Adrenal gland (tissue), 12 donors: ENCODE results near the gene PTPN6. TPM values are rescaled to one million over a fixed set of nuclear protein-coding genes. Genes with fewer than 3 reads are reported as not detected.

Source experiments
- DNase-seq, 7 donors: peaks; one replicate each; pipeline ENCODE4 v3.0.0-alpha.2; 2019 to 2020
- H3K27ac ChIP-seq, 5 donors: fragments of 200-600 bp; sonication (generic) in 4 of 5; 1 replicate in 3 of 5; 2 replicates in 2 of 5; pipeline versions ENCODE4 v1.5.1 to v1.8.0; 2016 to 2020; ENCODE audit warnings: mild to moderate bottlenecking in 1 of 5
- H3K27me3 ChIP-seq: fragments of 200-600 bp; 2 replicates; pipeline ENCODE4 v1.8.0; 2021
- H3K36me3 ChIP-seq, 2 donors: fragments of 200-600 bp; replicated peaks in 1 of 2; 1 replicate in 1 of 2; 2 replicates in 1 of 2; pipeline versions ENCODE4 v1.5.1 to v1.8.0; 2018 to 2022
- H3K4me1 ChIP-seq, 2 donors: fragments of 200-600 bp; replicated peaks in 1 of 2; 1 replicate in 1 of 2; 2 replicates in 1 of 2; pipeline versions ENCODE4 v1.5.1 to v1.8.0; 2018 to 2021
- H3K4me3 ChIP-seq, 4 donors: fragments of 200-600 bp; sonication (generic) in 3 of 4; one replicate each; pipeline ENCODE4 v1.5.1; 2016 to 2018
- H3K9me3 ChIP-seq, 3 donors: fragments of 200-600 bp; sonication (generic) in 1 of 3; replicated peaks in 1 of 3; 1 replicate in 2 of 3; 2 replicates in 1 of 3; pipeline versions ENCODE4 v1.5.1 to v1.8.0; 2016 to 2021
- POLR2A ChIP-seq, 2 donors: fragments of 450-650 bp; IDR thresholded peaks; one replicate each; pipeline ENCODE4 v1.6.1; 2017; ENCODE audit warnings: antibody characterized with exemption in 2 of 2, mild to moderate bottlenecking in 2 of 2, moderate library complexity in 1 of 2
- WGBS, 4 donors: extraction: QIAGEN DNeasy Blood & Tissue Kit in 2 of 4; methylation state at CpG; one replicate each; pipeline versions ENCODE4 v1.1.5 to v1.1.7; 2013 to 2017; 5-methylcytosine and 5-hydroxymethylcytosine counted together
- intact Hi-C, 2 donors: fragments of 100-400 bp; cut with DNase I; formaldehyde crosslinking; loops; one replicate each; pipeline versions ENCODE4 v1.14.1 to v1.15.0; 2022 to 2023
- polyA plus RNA-seq, 3 donors: library from polyadenylated mRNA; stranded (reverse); fragments of 200-250 nt in 2 of 3; fragments of 350-450 nt in 1 of 3; fragmentation: Illumina TruSeq in 1 of 3; extraction: RNeasy Lipid Tissue Mini Kit (QIAGEN cat#74804) in 1 of 3; gene quantifications; one replicate each; pipeline ENCODE4 v1.2.3, GENCODE V29; 2013 to 2014
- total RNA-seq, 9 donors: library from RNA; depleted of rRNA in 4 of 9; stranded (reverse); fragments of >200 nt in 4 of 9; fragments of 120-200 nt in 1 of 9; fragmentation: NEBNext Ultra II Directional in 1 of 9; extraction: Animal tissue kit (Norgen Biotek cat#: 25700) in 1 of 9; gene quantifications; one replicate each; pipeline versions ENCODE4 v1.1.0 to v1.2.4, GENCODE V29; 2013 to 2023
- TF ChIP-seq, protein P1 (sequence below), 6 experiments: fragments of 450-650 bp in 4 of 6; fragments of 200-600 bp in 2 of 6; sonication (generic) in 1 of 6; IDR thresholded peaks; 1 replicate in 5 of 6; 2 replicates in 1 of 6; pipeline versions ENCODE4 v1.5.1 to v1.8.0; 2016 to 2021; ENCODE audit warnings: antibody characterized with exemption in 6 of 6, mild to moderate bottlenecking in 2 of 6, moderate library complexity in 1 of 6
- donor health status: healthy with polysubstance abuse.
- donor health status: Bipolar disorder and iron deficiency.
- donor health status: DM: yes; HTN: yes; CAD: no.
- donor health status: DM: no; HTN: no; CAD: no.
- donor health status: DM: no; HTN: no; CAD: no.
- donor health status: DM: yes; HTN: yes; CAD: no.

Gene PTPN6
- total and polyA plus RNA-seq, 12 donors: 24.5 to 204 (median 63.5) TPM

DNA sequence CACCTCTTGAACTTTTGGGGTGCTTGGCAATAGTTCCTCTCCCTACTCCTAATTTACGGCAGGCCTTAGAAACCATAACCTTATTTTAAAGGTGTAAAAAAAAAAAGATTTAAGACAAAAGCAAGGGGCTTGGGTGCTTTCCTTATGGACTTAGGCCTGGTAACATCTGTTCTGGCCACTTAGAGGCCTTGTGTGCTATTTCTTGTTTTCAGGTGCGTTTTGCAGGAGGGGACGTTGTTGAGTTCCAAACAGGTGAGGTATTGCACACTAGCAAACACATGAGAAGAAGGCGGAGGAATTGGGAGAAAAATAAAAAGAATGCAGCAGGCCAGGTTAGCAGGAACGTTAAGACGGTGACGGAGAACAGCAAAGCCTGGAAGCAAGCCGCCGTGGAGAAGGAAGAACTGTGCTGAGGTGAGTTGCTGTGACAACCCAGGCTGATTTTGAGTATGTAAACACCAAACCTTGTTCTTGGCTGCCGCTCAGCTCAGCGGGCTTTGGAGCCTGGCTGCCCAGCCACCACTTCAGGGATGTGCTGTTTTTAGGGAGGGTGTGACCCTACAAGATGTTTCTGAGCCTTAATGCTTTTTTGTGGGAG lies 36.9 kb downstream of the PTPN6 start:
- no peak for DNase-seq
- no peak overlapping the region for H3K27ac ChIP-seq
- peaks cover 0 to 17% of the 10 kb centered on the region in 2 donors for H3K36me3 ChIP-seq
- no peaks in the 10 kb centered on the region for H3K9me3 ChIP-seq
- intact Hi-C loops: no loop called here
- TF ChIP-seq POLR2A (IDR thresholded peaks at IDR 0.05): no peak
- TF ChIP-seq, protein P1, sequence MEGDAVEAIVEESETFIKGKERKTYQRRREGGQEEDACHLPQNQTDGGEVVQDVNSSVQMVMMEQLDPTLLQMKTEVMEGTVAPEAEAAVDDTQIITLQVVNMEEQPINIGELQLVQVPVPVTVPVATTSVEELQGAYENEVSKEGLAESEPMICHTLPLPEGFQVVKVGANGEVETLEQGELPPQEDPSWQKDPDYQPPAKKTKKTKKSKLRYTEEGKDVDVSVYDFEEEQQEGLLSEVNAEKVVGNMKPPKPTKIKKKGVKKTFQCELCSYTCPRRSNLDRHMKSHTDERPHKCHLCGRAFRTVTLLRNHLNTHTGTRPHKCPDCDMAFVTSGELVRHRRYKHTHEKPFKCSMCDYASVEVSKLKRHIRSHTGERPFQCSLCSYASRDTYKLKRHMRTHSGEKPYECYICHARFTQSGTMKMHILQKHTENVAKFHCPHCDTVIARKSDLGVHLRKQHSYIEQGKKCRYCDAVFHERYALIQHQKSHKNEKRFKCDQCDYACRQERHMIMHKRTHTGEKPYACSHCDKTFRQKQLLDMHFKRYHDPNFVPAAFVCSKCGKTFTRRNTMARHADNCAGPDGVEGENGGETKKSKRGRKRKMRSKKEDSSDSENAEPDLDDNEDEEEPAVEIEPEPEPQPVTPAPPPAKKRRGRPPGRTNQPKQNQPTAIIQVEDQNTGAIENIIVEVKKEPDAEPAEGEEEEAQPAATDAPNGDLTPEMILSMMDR (IDR thresholded peaks at IDR 0.05): no peak
- no peaks in the 10 kb centered on the region for H3K27me3 ChIP-seq
- H3K4me1 ChIP-seq: peaks cover 4 to 7% of the 10 kb centered on the region in 2 donors
- 89 to 96% (median 93%) methylated on average over 11 of the region's 11 CpGs for WGBS, 4 donors
- H3K4me3 ChIP-seq: no peak overlapping the region

- H3K4me3 ChIP-seq: no peak overlapping the region
- TF ChIP-seq, protein P1 (IDR thresholded peaks at IDR 0.05): no peak
- no peak for TF ChIP-seq POLR2A (IDR thresholded peaks at IDR 0.05)
- peaks cover 25 to 27% of the 10 kb centered on the region in 2 donors for H3K4me1 ChIP-seq
- WGBS, 4 donors: 15 to 44% (median 34%) methylated on average over 2 of the region's 2 CpGs
- peaks cover 0 to 6% of the 10 kb centered on the region in 2 donors for H3K36me3 ChIP-seq
- H3K27me3 ChIP-seq: no peaks in the 10 kb centered on the region
- peak; percentile 81 to 90 (median 87) for DNase-seq
- intact Hi-C loops: no loop called here
- H3K27ac ChIP-seq: peak overlapping the region in 4 of 5 donors; percentile 31 to 75 (median 49)
- no peaks in the 10 kb centered on the region for H3K9me3 ChIP-seq
Observed at GRCh38 chr12:6996040-6996441, 44.9 kb downstream of the PTPN6 start.

- Histone ChIP-seq H3K27ac (peak overlapping the region in 3 of 5 donors; percentile 53 to 69 (median 67)), H3K4me3 (no peak overlapping the region), H3K36me3 (peaks cover 0 to 6% of the 10 kb centered on the region in 2 donors), H3K27me3 (no peaks in the 10 kb centered on the region), H3K9me3 (no peaks in the 10 kb centered on the region), H3K4me1 (peaks cover 25 to 27% of the 10 kb centered on the region in 2 donors)
- TF ChIP-seq POLR2A (IDR thresholded peaks at IDR 0.05): no peak
- TF ChIP-seq, protein P1 (IDR thresholded peaks at IDR 0.05): no peak
- peak; percentile 40 to 77 (median 68) for DNase-seq
- intact Hi-C loops: no loop called here
Observed at GRCh38 chr12:6998715-6999451, 47.7 kb downstream of the PTPN6 start.

- Histone ChIP-seq H3K27ac (peak overlapping the region in 1 of 5 donors; percentile 13), H3K27me3 (no peaks in the 10 kb centered on the region), H3K4me3 (no peak overlapping the region), H3K9me3 (no peaks in the 10 kb centered on the region), H3K4me1 (peaks cover 22 to 28% of the 10 kb centered on the region in 2 donors), H3K36me3 (peaks cover 0 to 6% of the 10 kb centered on the region in 2 donors)
- intact Hi-C loops: no loop called here
- WGBS, 4 donors: 82 to 89% (median 84%) methylated on average over 7 of the region's 7 CpGs
- TF ChIP-seq, protein P1 (IDR thresholded peaks at IDR 0.05): no peak
- TF ChIP-seq POLR2A (IDR thresholded peaks at IDR 0.05): no peak
- DNase-seq: no peak
Observed at GRCh38 chr12:7001921-7002591, 50.9 kb downstream of the PTPN6 start.
